B cell (primary cell): ENCODE results near the gene KIF26B. TPM values are rescaled to one million over a fixed set of nuclear protein-coding genes. Genes with fewer than 3 reads are reported as not detected.

Experiments used
- ATAC-seq: fragments of 200-7000 bp; cut with Tn5 transposase; one replicate; pipeline ENCODE4 v1.10.0; 2021; ENCODE audit warnings: low read depth, mild to moderate bottlenecking, moderate number of reproducible peaks, moderate library complexity
- CTCF ChIA-PET: fragments of 350-600 bp; sonication (Branson Sonifier 250); formaldehyde crosslinking; loops from one replicate; lab custom pipeline; 2021; ENCODE audit warnings: antibody characterized with exemption, inconsistent platforms; lab: Charles Lee
- POLR2A ChIA-PET: fragments of 350-600 bp; sonication (Branson Sonifier 250); formaldehyde crosslinking; loops from one replicate; lab custom pipeline; 2021; ENCODE audit warnings: antibody characterized with exemption; lab: Charles Lee
- DNase-seq: peaks from one replicate; pipeline ENCODE4 v3.0.0; 2013
- H2AFZ ChIP-seq: 2 replicates; pipeline ENCODE4 v1.6.1; 2012; ENCODE audit warnings: mild to moderate bottlenecking, low read depth, low read length; ENCODE audit not compliant: insufficient read depth, poor library complexity, severe bottlenecking
- H3K27ac ChIP-seq, 2 donors: 1 replicate in 1 of 2; 2 replicates in 1 of 2; pipeline ENCODE4 v1.5.1; 2012 to 2013; ENCODE audit warnings: low read length in 2 of 2, mild to moderate bottlenecking in 2 of 2, moderate library complexity in 1 of 2
- H3K27me3 ChIP-seq, 4 experiments: fragments of 200-600 bp in 1 of 4; sonication (generic) in 1 of 4; replicated peaks in 1 of 4; 1 replicate in 2 of 4; 2 replicates in 2 of 4; pipeline versions ENCODE4 v1.6.1 to v1.7.0; 2013 to 2016; ENCODE audit warnings: low read length in 3 of 4, mild to moderate bottlenecking in 2 of 4, mixed read lengths in 1 of 4, moderate library complexity in 1 of 4; ENCODE audit not compliant: insufficient read depth in 4 of 4, control insufficient read depth in 3 of 4; ENCODE audit errors: control extremely low read depth in 1 of 4
- H3K36me3 ChIP-seq, 2 experiments: replicated peaks in 1 of 2; 1 replicate in 1 of 2; 2 replicates in 1 of 2; pipeline versions ENCODE4 v1.6.1 to v1.7.1; 2013; ENCODE audit warnings: low read length in 1 of 2; ENCODE audit not compliant: insufficient read depth in 2 of 2, control insufficient read depth in 1 of 2; ENCODE audit errors: control extremely low read depth in 1 of 2, extremely low read depth in 1 of 2
- H3K4me1 ChIP-seq, 2 donors: fragments of 200-600 bp in 1 of 2; sonication (generic) in 1 of 2; 1 replicate in 1 of 2; 2 replicates in 1 of 2; pipeline versions ENCODE4 v1.5.1 to v1.6.1; 2013 to 2017; ENCODE audit warnings: low read length in 2 of 2; ENCODE audit not compliant: control insufficient read depth in 2 of 2, insufficient read depth in 2 of 2
- H3K4me2 ChIP-seq: replicated peaks from 2 replicates; pipeline ENCODE3; 2012; ENCODE audit warnings: mild to moderate bottlenecking, low read depth, low read length; ENCODE audit not compliant: poor library complexity, severe bottlenecking
- H3K4me3 ChIP-seq, 5 experiments: fragments of 200-600 bp in 1 of 5; sonication (generic) in 1 of 5; 1 replicate in 3 of 5; 2 replicates in 2 of 5; pipeline versions ENCODE4 v1.5.1 to v1.7.0; 2011 to 2016; ENCODE audit warnings: low read length in 4 of 5, mild to moderate bottlenecking in 4 of 5, low read depth in 2 of 5, control low read depth in 1 of 5, moderate library complexity in 1 of 5; ENCODE audit not compliant: insufficient read depth in 1 of 5; ENCODE audit errors: control extremely low read depth in 1 of 5, extremely low read depth in 1 of 5
- H3K79me2 ChIP-seq: fragments of 200-600 bp; sonication (generic); one replicate; pipeline ENCODE4 v1.6.0; 2016; ENCODE audit warnings: low read length; ENCODE audit not compliant: control insufficient read depth, insufficient read depth
- H3K9ac ChIP-seq: fragments of 200-600 bp; sonication (generic); 2 replicates; pipeline ENCODE4 v1.6.1; 2017; ENCODE audit warnings: mild to moderate bottlenecking, low read length, moderate library complexity
- H3K9me3 ChIP-seq, 3 donors: one replicate each; pipeline versions ENCODE4 v1.6.1 to v1.7.1; 2013; ENCODE audit warnings: low read length in 2 of 3; ENCODE audit not compliant: control insufficient read depth in 2 of 3, insufficient read depth in 1 of 3; ENCODE audit errors: control extremely low read depth in 1 of 3
- H4K20me1 ChIP-seq: 2 replicates; pipeline ENCODE4 v1.6.0; 2012; ENCODE audit warnings: mild to moderate bottlenecking, low read length; ENCODE audit not compliant: insufficient read depth, control insufficient read depth, poor library complexity, severe bottlenecking
- H3K27ac Mint-ChIP-seq: one replicate; pipeline ENCODE4 v1.8.0; 2021; ENCODE audit warnings: mixed read lengths
- H3K27me3 Mint-ChIP-seq: one replicate; pipeline ENCODE4 v1.8.0; 2021; ENCODE audit warnings: mixed read lengths
- H3K4me1 Mint-ChIP-seq: one replicate; pipeline ENCODE4 v1.8.0; 2021; ENCODE audit warnings: mixed read lengths
- H3K4me3 Mint-ChIP-seq: one replicate; pipeline ENCODE4 v1.8.0; 2021; ENCODE audit warnings: mixed read lengths
- H3K9me3 Mint-ChIP-seq: one replicate; pipeline ENCODE4 v1.8.0; 2022; ENCODE audit warnings: mixed read lengths; ENCODE audit not compliant: insufficient read depth
- CTCF ChIP-seq: fragments of 200-600 bp; IDR thresholded peaks from one replicate; pipeline ENCODE4 v1.8.0; 2022; ENCODE audit warnings: antibody characterized with exemption, mild to moderate bottlenecking
- EZH2 ChIP-seq: IDR thresholded peaks from 2 replicates; pipeline ENCODE4 v1.6.1; 2012; ENCODE audit warnings: borderline replicate concordance, low read depth, mild to moderate bottlenecking, moderate library complexity, low read length; ENCODE audit not compliant: insufficient read depth, poor library complexity, severe bottlenecking
- WGBS: methylation state at CpG from one replicate; pipeline ENCODE4 v1.1.5; 2013; ENCODE audit warnings: missing lambda C conversion rate; ENCODE audit not compliant: insufficient coverage; 5-methylcytosine and 5-hydroxymethylcytosine counted together
- intact Hi-C: fragments of 100-400 bp; cut with micrococcal nuclease; formaldehyde crosslinking; loops from one replicate; pipeline ENCODE4 v1.10.0; 2022
- polyA plus RNA-seq: library from polyadenylated mRNA; depleted of rRNA; stranded (reverse); fragments of >200 nt; gene quantifications from 2 replicates; pipeline ENCODE4 v1.2.3, GENCODE V29; 2012
- total RNA-seq, 2 donors: library from RNA; stranded (reverse); fragments of 120-200 nt in 1 of 2; gene quantifications; 1 replicate in 1 of 2; 2 replicates in 1 of 2; pipeline versions ENCODE4 v1.2.3 to v1.2.4, GENCODE V29; 2013 to 2022

Gene KIF26B
- total and polyA plus RNA-seq, 2 donors (not counting 1 experiment from before 2014, with no cell fraction given): 0.62 TPM; not detected in 1

GRCh38 chr1:245292553-245292952 lies 137.8 kb downstream of the KIF26B start:
- Histone ChIP-seq H4K20me1 (no peaks in the 10 kb centered on the region), H2AFZ (no peak overlapping the region), H3K27me3 (no peaks in the 10 kb centered on the region), H3K79me2 (no peaks in the 10 kb centered on the region), H3K4me1 (no peaks in the 10 kb centered on the region), H3K9me3 (peaks cover 0 to 3% (median 0%) of the 10 kb centered on the region in 3 donors), H3K27ac (no peak overlapping the region), H3K36me3 (no peaks in the 10 kb centered on the region), H3K4me2 (no peak overlapping the region), H3K4me3 (no peak overlapping the region), H3K9ac (no peak overlapping the region)
- Mint-ChIP-seq H3K4me1 (no peaks in the 10 kb centered on the region), H3K9me3 (no peaks in the 10 kb centered on the region), H3K27ac (no peak overlapping the region), H3K27me3 (peaks cover 11% of the 10 kb centered on the region), H3K4me3 (no peak overlapping the region)
- ChIA-PET POLR2A (no interaction called here), CTCF (no interaction called here)
- intact Hi-C loops: no loop called here
- no peak for ATAC-seq
- no peak for DNase-seq
- TF ChIP-seq CTCF: no peak
- 57% methylated on average over 4 of the region's 6 CpGs for WGBS

- no peaks in the 10 kb centered on the region for H3K9me3 Mint-ChIP-seq
- Histone ChIP-seq H3K36me3 (no peaks in the 10 kb centered on the region), H3K9me3 (peaks cover 0 to 3% (median 0%) of the 10 kb centered on the region in 3 donors), H3K9ac (no peak overlapping the region), H4K20me1 (no peaks in the 10 kb centered on the region), H3K4me2 (no peak overlapping the region), H3K4me1 (no peaks in the 10 kb centered on the region), H3K27me3 (no peaks in the 10 kb centered on the region), H3K79me2 (no peaks in the 10 kb centered on the region), H3K4me3 (no peak overlapping the region), H3K27ac (no peak overlapping the region), H2AFZ (no peak overlapping the region)
- no CpG with 5 or more reads among the region's 5 CpGs for WGBS
- intact Hi-C loops: no loop called here
- ATAC-seq (no peak), DNase-seq (no peak)
- no peak overlapping the region for H3K4me3 Mint-ChIP-seq
- H3K27me3 Mint-ChIP-seq: peaks cover 11% of the 10 kb centered on the region
- ChIA-PET CTCF (no interaction called here), POLR2A (no interaction called here)
- no peaks in the 10 kb centered on the region for H3K4me1 Mint-ChIP-seq
- no peak overlapping the region for H3K27ac Mint-ChIP-seq
- TF ChIP-seq EZH2 (no peak), CTCF (no peak)
Observed at GRCh38 chr1:245294020-245294419, 139.2 kb downstream of the KIF26B start.
